ENCODE measurements around the gene CCDC68. TPM values are rescaled to one million over a fixed set of nuclear protein-coding genes. Genes with fewer than 3 reads are reported as not detected.

Gene CCDC68
- total RNA-seq, 2 experiments from 2014 or later = not detected

DNA sequence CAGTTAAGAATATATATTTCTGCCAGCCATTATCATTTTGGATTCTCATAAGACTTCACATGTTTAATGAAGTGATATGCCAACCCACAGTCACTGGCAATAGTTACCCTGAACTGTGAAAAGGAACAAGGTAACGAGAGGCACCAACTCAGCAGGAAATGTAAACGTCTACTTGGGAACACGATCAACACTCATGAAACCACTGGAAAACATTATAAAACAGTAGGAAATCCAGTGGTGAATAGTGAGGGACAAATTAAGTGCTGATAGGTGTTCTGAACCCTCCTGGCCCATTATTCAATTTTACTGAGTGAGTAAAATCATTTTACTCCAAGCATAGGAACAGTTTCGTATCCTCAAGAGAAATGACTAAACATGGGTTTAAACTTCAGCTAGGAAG is 17.1 kb downstream of the CCDC68 start:
- Histone ChIP-seq H3K27me3 (ENCODE audit: control insufficient read depth in 1 of 2, insufficient read depth in 2 of 2, low read length in 2 of 2) (no peaks in the 10 kb centered on the region), H3K36me3 (ENCODE audit: insufficient read depth, low read length) (no peaks in the 10 kb centered on the region), H3K9me3 (ENCODE audit: control insufficient read depth in 1 of 2, insufficient read depth in 1 of 2, low read length in 2 of 2) (no peaks in the 10 kb centered on the region), H3K4me3 (ENCODE audit: low read length) (no peak overlapping the region), H3K27ac (ENCODE audit: low read depth in 1 of 2, low read length in 2 of 2) (no peak overlapping the region), H3K4me1 (ENCODE audit: insufficient read depth, low read length) (peaks cover 6% of the 10 kb centered on the region)
- Mint-ChIP-seq H3K27me3 (no peaks in the 10 kb centered on the region), H3K9me3 (no peaks in the 10 kb centered on the region), H3K27ac (no peak overlapping the region), H3K4me1 (ENCODE audit: low read depth) (peaks cover 18% of the 10 kb centered on the region), H3K4me3 (no peak overlapping the region), H3K36me3 (ENCODE audit: low read depth) (no peaks in the 10 kb centered on the region)
- no peak for DNase-seq
- TF ChIP-seq, protein P1, sequence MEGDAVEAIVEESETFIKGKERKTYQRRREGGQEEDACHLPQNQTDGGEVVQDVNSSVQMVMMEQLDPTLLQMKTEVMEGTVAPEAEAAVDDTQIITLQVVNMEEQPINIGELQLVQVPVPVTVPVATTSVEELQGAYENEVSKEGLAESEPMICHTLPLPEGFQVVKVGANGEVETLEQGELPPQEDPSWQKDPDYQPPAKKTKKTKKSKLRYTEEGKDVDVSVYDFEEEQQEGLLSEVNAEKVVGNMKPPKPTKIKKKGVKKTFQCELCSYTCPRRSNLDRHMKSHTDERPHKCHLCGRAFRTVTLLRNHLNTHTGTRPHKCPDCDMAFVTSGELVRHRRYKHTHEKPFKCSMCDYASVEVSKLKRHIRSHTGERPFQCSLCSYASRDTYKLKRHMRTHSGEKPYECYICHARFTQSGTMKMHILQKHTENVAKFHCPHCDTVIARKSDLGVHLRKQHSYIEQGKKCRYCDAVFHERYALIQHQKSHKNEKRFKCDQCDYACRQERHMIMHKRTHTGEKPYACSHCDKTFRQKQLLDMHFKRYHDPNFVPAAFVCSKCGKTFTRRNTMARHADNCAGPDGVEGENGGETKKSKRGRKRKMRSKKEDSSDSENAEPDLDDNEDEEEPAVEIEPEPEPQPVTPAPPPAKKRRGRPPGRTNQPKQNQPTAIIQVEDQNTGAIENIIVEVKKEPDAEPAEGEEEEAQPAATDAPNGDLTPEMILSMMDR (IDR thresholded peaks at IDR 0.05) = no peak
- ATAC-seq (ENCODE audit: poor library complexity) = no peak
- ChIA-PET POLR2A (no interaction called here), CTCF (no interaction called here)
- intact Hi-C loops (cut with DNase I, micrococcal nuclease) = no loop called here

DNA sequence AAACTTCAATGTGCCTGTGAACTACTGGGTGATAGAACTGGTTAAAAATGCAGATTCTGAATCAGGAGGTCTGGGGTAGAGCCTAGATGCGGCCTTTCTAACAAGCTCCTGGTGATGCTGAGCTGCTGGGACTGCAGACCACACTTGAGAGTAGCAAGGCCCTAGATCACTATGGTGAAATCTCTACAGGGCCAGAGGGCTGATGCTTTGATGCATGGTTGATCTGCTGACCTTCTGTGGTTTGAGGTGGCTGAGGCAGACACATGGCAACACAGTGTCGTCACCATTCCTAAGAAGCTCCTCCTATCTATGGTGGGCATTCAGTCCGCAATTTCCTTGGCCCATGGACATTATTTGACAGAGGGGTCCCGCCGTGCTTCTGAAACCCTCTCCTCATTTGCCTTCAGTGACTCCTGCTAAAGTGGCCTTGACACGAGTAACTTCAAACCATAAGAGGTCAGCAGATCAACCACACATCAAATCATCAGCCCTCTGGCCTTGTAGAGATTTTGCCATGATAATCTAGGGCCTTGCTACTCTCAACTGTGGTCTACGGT is 19.8 kb downstream of the CCDC68 start:
- H3K4me3 ChIP-seq (ENCODE audit: low read length) = no peak overlapping the region
- Mint-ChIP-seq H3K27ac (no peak overlapping the region), H3K9me3 (no peaks in the 10 kb centered on the region), H3K36me3 (ENCODE audit: low read depth) (no peaks in the 10 kb centered on the region), H3K4me1 (ENCODE audit: low read depth) (no peaks in the 10 kb centered on the region), H3K27me3 (no peaks in the 10 kb centered on the region), H3K4me3 (no peak overlapping the region)
- TF ChIP-seq, protein P1 (IDR thresholded peaks at IDR 0.05) = no peak
- ChIA-PET POLR2A (no interaction called here), CTCF (no interaction called here)
- H3K9me3 ChIP-seq (ENCODE audit: control insufficient read depth in 1 of 2, insufficient read depth in 1 of 2, low read length in 2 of 2) = no peaks in the 10 kb centered on the region
- no peaks in the 10 kb centered on the region for H3K36me3 ChIP-seq (ENCODE audit: insufficient read depth, low read length)
- no peaks in the 10 kb centered on the region for H3K27me3 ChIP-seq (ENCODE audit: control insufficient read depth in 1 of 2, insufficient read depth in 2 of 2, low read length in 2 of 2)
- no peak overlapping the region for H3K27ac ChIP-seq (ENCODE audit: low read depth in 1 of 2, low read length in 2 of 2)
- ATAC-seq (ENCODE audit: poor library complexity) (no peak), DNase-seq (no peak)
- intact Hi-C loops (cut with DNase I, micrococcal nuclease) = no loop called here
- no peaks in the 10 kb centered on the region for H3K4me1 ChIP-seq (ENCODE audit: insufficient read depth, low read length)

DNA sequence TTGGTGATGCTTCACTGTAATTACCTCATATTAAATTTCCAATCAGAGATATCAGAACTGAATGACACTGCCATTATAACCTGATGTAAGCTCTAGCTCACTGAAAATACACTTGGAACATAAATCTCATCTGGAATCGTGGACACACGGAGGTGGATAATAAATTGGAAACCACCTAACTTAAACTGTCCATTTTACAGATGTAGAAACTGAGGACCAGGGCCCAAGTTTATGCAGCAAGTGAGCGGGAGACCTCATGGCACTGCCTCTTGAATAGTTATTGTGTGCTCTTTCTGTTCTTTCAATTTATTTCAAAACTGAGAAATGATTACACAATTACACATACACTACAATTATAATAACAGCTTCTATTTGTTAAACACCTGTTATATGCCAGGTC is 20.8 kb downstream of the CCDC68 start:
- Mint-ChIP-seq H3K27me3 (no peaks in the 10 kb centered on the region), H3K27ac (no peak overlapping the region), H3K4me1 (ENCODE audit: low read depth) (no peaks in the 10 kb centered on the region), H3K4me3 (no peak overlapping the region), H3K36me3 (ENCODE audit: low read depth) (no peaks in the 10 kb centered on the region), H3K9me3 (no peaks in the 10 kb centered on the region)
- TF ChIP-seq, protein P1 (IDR thresholded peaks at IDR 0.05) = no peak
- CTCF ChIA-PET = no interaction called here
- DNase-seq = no peak
- Histone ChIP-seq H3K9me3 (ENCODE audit: control insufficient read depth in 1 of 2, insufficient read depth in 1 of 2, low read length in 2 of 2) (no peaks in the 10 kb centered on the region), H3K36me3 (ENCODE audit: insufficient read depth, low read length) (no peaks in the 10 kb centered on the region), H3K27me3 (ENCODE audit: control insufficient read depth in 1 of 2, insufficient read depth in 2 of 2, low read length in 2 of 2) (no peaks in the 10 kb centered on the region), H3K27ac (ENCODE audit: low read depth in 1 of 2, low read length in 2 of 2) (no peak overlapping the region), H3K4me3 (ENCODE audit: low read length) (no peak overlapping the region), H3K4me1 (ENCODE audit: insufficient read depth, low read length) (no peaks in the 10 kb centered on the region)
- intact Hi-C loops (cut with DNase I, micrococcal nuclease) = no loop called here
- POLR2A ChIA-PET = no interaction called here
- no peak for ATAC-seq (ENCODE audit: poor library complexity)
